SK-N-SH (cell line): ENCODE measurements around the gene GAB2. TPM values are rescaled to one million over a fixed set of nuclear protein-coding genes. Genes with fewer than 3 reads are reported as not detected.
A peak's percentile ranks its signal among the peaks of the same experiment; 100 is the strongest.

ENCODE experiments used
- CTCF ChIA-PET: fragments of 300-600, 350-600 bp; formaldehyde crosslinking; extraction: SDS; loops from one replicate; lab custom pipeline; 2021; lab: Yijun Ruan, JAX
- POLR2A ChIA-PET: fragments of 350-600 bp; sonication (Branson Sonifier 250); formaldehyde crosslinking; extraction: SDS; loops from one replicate; lab custom pipeline; 2020; ENCODE audit warnings: antibody characterized with exemption, inconsistent platforms; lab: Yijun Ruan, JAX
- DNase-seq: peaks from one replicate; pipeline ENCODE4 v3.0.0; 2012
- H2AFZ ChIP-seq: fragments of 200-600 bp; sonication (generic); 2 replicates; pipeline ENCODE4 v1.8.1; 2016; ENCODE audit warnings: antibody characterized with exemption, mild to moderate bottlenecking, low read depth
- H3F3A ChIP-seq: fragments of 200-600 bp; sonication (generic); replicated peaks from 2 replicates; pipeline ENCODE3; 2016; ENCODE audit warnings: antibody characterized with exemption, mild to moderate bottlenecking; ENCODE audit not compliant: insufficient read depth
- H3K27ac ChIP-seq, 2 experiments: fragments of 200-500 bp in 1 of 2; fragments of 200-600 bp in 1 of 2; sonication (Bioruptor generic) in 1 of 2; sonication (generic), shearing (Covaris generic) in 1 of 2; 2 replicates each; pipeline versions ENCODE4 v1.5.1 to v1.6.1; 2014 to 2016; ENCODE audit warnings: low read depth in 2 of 2, inconsistent platforms in 1 of 2, low read length in 1 of 2, mild to moderate bottlenecking in 1 of 2, mixed read lengths in 1 of 2
- H3K27me3 ChIP-seq: fragments of 200-600 bp; sonication (generic), shearing (Covaris generic); 2 replicates; pipeline ENCODE4 v1.6.1; 2016; ENCODE audit warnings: mixed run types; ENCODE audit not compliant: insufficient read depth
- H3K36me3 ChIP-seq, 2 experiments: fragments of 200-500 bp in 1 of 2; fragments of 200-600 bp in 1 of 2; sonication (Bioruptor generic) in 1 of 2; sonication (generic) in 1 of 2; replicated peaks in 1 of 2; 2 replicates each; pipeline versions ENCODE3 to v1.5.1; 2014 to 2016; ENCODE audit warnings: low read length in 1 of 2, mild to moderate bottlenecking in 1 of 2; ENCODE audit not compliant: insufficient read depth in 2 of 2, control insufficient read depth in 1 of 2
- H3K4me1 ChIP-seq, 2 experiments: fragments of 200-500 bp in 1 of 2; fragments of 200-600 bp in 1 of 2; sonication (Bioruptor generic) in 1 of 2; sonication (generic), shearing (Covaris generic) in 1 of 2; 2 replicates each; pipeline versions ENCODE4 v1.5.1 to v1.6.1; 2014 to 2016; ENCODE audit warnings: low read depth in 1 of 2, low read length in 1 of 2, mixed run types in 1 of 2; ENCODE audit not compliant: insufficient read depth in 2 of 2, control insufficient read depth in 1 of 2
- H3K4me2 ChIP-seq: fragments of 200-600 bp; sonication (generic), shearing (Covaris generic); 2 replicates; pipeline ENCODE4 v1.6.1; 2017; ENCODE audit warnings: mixed run types
- H3K4me3 ChIP-seq, 2 experiments: fragments of 200-500 bp in 1 of 2; fragments of 200-600 bp in 1 of 2; sonication (Bioruptor generic) in 1 of 2; sonication (generic), shearing (Covaris generic) in 1 of 2; 2 replicates each; pipeline versions ENCODE4 v1.5.1 to v1.8.1; 2014 to 2016; ENCODE audit warnings: low read depth in 2 of 2, inconsistent platforms in 1 of 2, low read length in 1 of 2, mild to moderate bottlenecking in 1 of 2, mixed read lengths in 1 of 2, moderate library complexity in 1 of 2
- H3K79me2 ChIP-seq: fragments of 200-600 bp; sonication (generic); 2 replicates; pipeline ENCODE4 v1.8.1; 2017; ENCODE audit warnings: mild to moderate bottlenecking; ENCODE audit not compliant: insufficient read depth
- H3K9ac ChIP-seq: fragments of 200-600 bp; sonication (generic); 2 replicates; pipeline ENCODE4 v1.6.1; 2017; ENCODE audit warnings: mixed run types
- H3K9me2 ChIP-seq: fragments of 200-600 bp; sonication (generic); 2 replicates; pipeline ENCODE4 v1.6.1; 2017; ENCODE audit warnings: mixed run types
- H3K9me3 ChIP-seq: fragments of 200-600 bp; sonication (generic); 2 replicates; pipeline ENCODE4 v1.6.1; 2017; ENCODE audit warnings: mixed run types, mild to moderate bottlenecking, moderate library complexity
- H4K20me1 ChIP-seq: fragments of 200-600 bp; sonication (generic); 2 replicates; pipeline ENCODE4 v1.6.1; 2017; ENCODE audit warnings: mild to moderate bottlenecking, mixed run types; ENCODE audit not compliant: insufficient read depth
- ELF1 ChIP-seq: IDR thresholded peaks from 2 replicates; pipeline ENCODE4 v1.4.0; 2012
- FOSL2 ChIP-seq: IDR thresholded peaks from 2 replicates; pipeline ENCODE4 v1.4.0; 2012; ENCODE audit warnings: low read depth, mild to moderate bottlenecking, moderate library complexity, borderline replicate concordance
- FOXJ3 ChIP-seq: sonication (generic); formaldehyde crosslinking; IDR thresholded peaks from 2 replicates; pipeline ENCODE4 v1.5.1; 2020; ENCODE audit warnings: mild to moderate bottlenecking, missing genetic modification reagents
- GABPA ChIP-seq: IDR thresholded peaks from 2 replicates; pipeline ENCODE4 v1.4.0; 2012; ENCODE audit warnings: low read depth, mild to moderate bottlenecking
- GATA2 ChIP-seq: sonication (generic); formaldehyde crosslinking; IDR thresholded peaks from 2 replicates; pipeline ENCODE4 v1.5.0; 2020; ENCODE audit warnings: mild to moderate bottlenecking, missing genetic modification reagents
- IRF3 ChIP-seq: fragments of 150-350 bp; IDR thresholded peaks from 2 replicates; pipeline ENCODE4 v1.6.1; 2016; ENCODE audit warnings: mild to moderate bottlenecking, low read depth, low read length
- JUND ChIP-seq: IDR thresholded peaks from 2 replicates; pipeline ENCODE4 v1.4.0; 2012
- MXI1 ChIP-seq: IDR thresholded peaks from 2 replicates; pipeline ENCODE4 v1.6.1; 2012; ENCODE audit warnings: mild to moderate bottlenecking, low read depth, low read length, improper control_type of control experiment
- NFIC ChIP-seq: IDR thresholded peaks from 2 replicates; pipeline ENCODE4 v1.4.0; 2012; ENCODE audit warnings: borderline replicate concordance
- RFX5 ChIP-seq: IDR thresholded peaks from 2 replicates; pipeline ENCODE4 v1.6.1; 2012; ENCODE audit warnings: mild to moderate bottlenecking, improper control_type of control experiment, low read length
- RXRA ChIP-seq: IDR thresholded peaks from 2 replicates; pipeline ENCODE4 v1.4.0; 2012; ENCODE audit warnings: low read depth, mild to moderate bottlenecking, borderline replicate concordance
- SMC3 ChIP-seq: IDR thresholded peaks from 2 replicates; pipeline ENCODE4 v1.6.1; 2012; ENCODE audit warnings: low read depth, low read length, improper control_type of control experiment
- TCF12 ChIP-seq: IDR thresholded peaks from 2 replicates; pipeline ENCODE4 v1.4.0; 2012
- WGBS: methylation state at CpG from one replicate; pipeline ENCODE4 v1.1.6; 2017; ENCODE audit warnings: low lambda C conversion rate; 5-methylcytosine and 5-hydroxymethylcytosine counted together
- polyA plus RNA-seq, 3 experiments: library from polyadenylated mRNA; depleted of rRNA; stranded (reverse); fragments of >200 nt; gene quantifications; 2 replicates each; pipeline ENCODE4 v1.2.3, GENCODE V29; 2012
- TF ChIP-seq, protein P1 (sequence below): IDR thresholded peaks from 2 replicates; pipeline ENCODE4 v1.6.1; 2012; ENCODE audit warnings: mild to moderate bottlenecking, low read depth, low read length, moderate library complexity
- TF ChIP-seq, protein P2 (sequence below): IDR thresholded peaks from 2 replicates; pipeline ENCODE4; 2012
- TF ChIP-seq, protein P3 (sequence below): IDR thresholded peaks from 2 replicates; pipeline ENCODE4 v1.4.0; 2012; ENCODE audit warnings: low read depth
- TF ChIP-seq, protein P4 (sequence below): fragments of 150-350 bp; IDR thresholded peaks from 2 replicates; pipeline ENCODE4 v1.6.1; 2017; ENCODE audit warnings: antibody characterized with exemption, low read length, low read depth, borderline replicate concordance

GAB2 gene
- polyA plus RNA-seq, 1 of the 3 experiments (the other 2 are of a cell fraction), result 5.6 TPM

GRCh38 chr11:78419327-78419726, 1.7 kb upstream of the GAB2 start:
- 24% methylated on average over 5 of the region's 5 CpGs for WGBS
- Histone ChIP-seq H2AFZ (0 out of 2 replicates have a peak overlapping the region, but pooled peaks have one; percentile 57), H3K9me2 (no peaks in the 10 kb centered on the region), H3K9ac (peak overlapping the region; percentile 74; the same call in 1 of the 2 replicates), H3K27me3 (no peaks in the 10 kb centered on the region), H3K27ac (peak overlapping the region; percentile 69 to 100), H3K9me3 (no peaks in the 10 kb centered on the region), H3F3A (peaks cover 45% of the 10 kb centered on the region), H3K4me1 (peaks cover 22 to 50% of the 10 kb centered on the region in 2 experiments; a peak in 3 of 4 replicates), H3K4me2 (peak overlapping the region; percentile 90), H3K4me3 (peak overlapping the region in 1 of 2 experiments; percentile 70; a peak in 1 of 4 replicates), H4K20me1 (no peaks in the 10 kb centered on the region), H3K36me3 (no peaks in the 10 kb centered on the region), H3K79me2 (peaks cover 20% of the 10 kb centered on the region)
- ChIA-PET POLR2A (interaction anchor here (0.8 to 3.5 kb wide), 3 partner anchors 96 to 145 kb away, joined by 3 to 27 read pairs (median 5); no protein-coding TSS in a partner anchor), CTCF (interaction anchor here (0.9 to 7.2 kb wide), 8 partner anchors 10 to 373 kb away, joined by 3 to 110 read pairs (median 7); no protein-coding TSS in a partner anchor)
- DNase-seq, result no peak
- TF ChIP-seq ELF1, result no peak
- peak; percentile 46 for TF ChIP-seq TCF12
- no peak for TF ChIP-seq GATA2 (CRISPR knock-in tag)
- TF ChIP-seq FOSL2, result peak; percentile 13; the same call in 1 of the 2 replicates
- peak; percentile 55; the same call in 1 of the 2 replicates for TF ChIP-seq NFIC
- TF ChIP-seq, protein P1, sequence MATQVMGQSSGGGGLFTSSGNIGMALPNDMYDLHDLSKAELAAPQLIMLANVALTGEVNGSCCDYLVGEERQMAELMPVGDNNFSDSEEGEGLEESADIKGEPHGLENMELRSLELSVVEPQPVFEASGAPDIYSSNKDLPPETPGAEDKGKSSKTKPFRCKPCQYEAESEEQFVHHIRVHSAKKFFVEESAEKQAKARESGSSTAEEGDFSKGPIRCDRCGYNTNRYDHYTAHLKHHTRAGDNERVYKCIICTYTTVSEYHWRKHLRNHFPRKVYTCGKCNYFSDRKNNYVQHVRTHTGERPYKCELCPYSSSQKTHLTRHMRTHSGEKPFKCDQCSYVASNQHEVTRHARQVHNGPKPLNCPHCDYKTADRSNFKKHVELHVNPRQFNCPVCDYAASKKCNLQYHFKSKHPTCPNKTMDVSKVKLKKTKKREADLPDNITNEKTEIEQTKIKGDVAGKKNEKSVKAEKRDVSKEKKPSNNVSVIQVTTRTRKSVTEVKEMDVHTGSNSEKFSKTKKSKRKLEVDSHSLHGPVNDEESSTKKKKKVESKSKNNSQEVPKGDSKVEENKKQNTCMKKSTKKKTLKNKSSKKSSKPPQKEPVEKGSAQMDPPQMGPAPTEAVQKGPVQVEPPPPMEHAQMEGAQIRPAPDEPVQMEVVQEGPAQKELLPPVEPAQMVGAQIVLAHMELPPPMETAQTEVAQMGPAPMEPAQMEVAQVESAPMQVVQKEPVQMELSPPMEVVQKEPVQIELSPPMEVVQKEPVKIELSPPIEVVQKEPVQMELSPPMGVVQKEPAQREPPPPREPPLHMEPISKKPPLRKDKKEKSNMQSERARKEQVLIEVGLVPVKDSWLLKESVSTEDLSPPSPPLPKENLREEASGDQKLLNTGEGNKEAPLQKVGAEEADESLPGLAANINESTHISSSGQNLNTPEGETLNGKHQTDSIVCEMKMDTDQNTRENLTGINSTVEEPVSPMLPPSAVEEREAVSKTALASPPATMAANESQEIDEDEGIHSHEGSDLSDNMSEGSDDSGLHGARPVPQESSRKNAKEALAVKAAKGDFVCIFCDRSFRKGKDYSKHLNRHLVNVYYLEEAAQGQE, result 0 out of 2 replicates have a peak, but pooled peaks have one; percentile 16
- TF ChIP-seq, protein P2, sequence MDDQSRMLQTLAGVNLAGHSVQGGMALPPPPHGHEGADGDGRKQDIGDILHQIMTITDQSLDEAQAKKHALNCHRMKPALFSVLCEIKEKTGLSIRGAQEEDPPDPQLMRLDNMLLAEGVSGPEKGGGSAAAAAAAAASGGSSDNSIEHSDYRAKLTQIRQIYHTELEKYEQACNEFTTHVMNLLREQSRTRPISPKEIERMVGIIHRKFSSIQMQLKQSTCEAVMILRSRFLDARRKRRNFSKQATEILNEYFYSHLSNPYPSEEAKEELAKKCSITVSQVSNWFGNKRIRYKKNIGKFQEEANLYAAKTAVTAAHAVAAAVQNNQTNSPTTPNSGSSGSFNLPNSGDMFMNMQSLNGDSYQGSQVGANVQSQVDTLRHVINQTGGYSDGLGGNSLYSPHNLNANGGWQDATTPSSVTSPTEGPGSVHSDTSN, result peak; percentile 60

DNA sequence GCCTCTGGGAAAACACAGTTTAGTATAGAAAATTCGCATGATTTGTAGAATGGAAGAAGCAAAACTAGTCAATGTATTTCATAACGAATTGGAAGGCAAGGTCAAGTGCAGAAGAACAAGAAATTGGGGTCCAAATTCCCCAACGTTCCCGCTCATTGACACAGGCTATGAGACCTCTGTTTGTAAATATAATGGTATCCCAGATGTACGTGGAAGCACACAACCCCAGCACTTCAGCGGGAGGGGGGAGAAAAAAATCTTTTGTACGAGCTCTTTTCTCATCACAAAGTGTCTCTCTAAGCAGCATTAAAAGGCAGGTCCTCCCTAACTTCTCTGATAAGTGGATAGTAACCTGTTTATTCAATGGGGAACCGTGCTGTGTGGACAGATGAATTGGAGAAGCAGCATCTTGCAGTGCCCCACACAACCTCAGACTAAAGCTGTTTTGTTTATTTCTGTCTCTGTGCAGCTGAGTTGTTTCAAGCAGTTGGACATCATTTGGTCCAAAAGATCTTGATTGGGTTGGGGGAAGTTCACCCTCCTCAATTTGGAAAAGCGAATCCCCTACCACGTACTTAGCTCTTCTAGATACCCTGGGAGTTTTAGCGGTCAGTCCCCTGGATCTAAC, 1.1 kb upstream of the GAB2 start:
- Histone ChIP-seq H3K36me3 (no peaks in the 10 kb centered on the region), H3K9me2 (no peaks in the 10 kb centered on the region), H3K4me3 (peak overlapping the region; percentile 70 to 81), H3K9ac (peak overlapping the region; percentile 74), H3K27ac (peak overlapping the region; percentile 69 to 100; a peak in 3 of 4 replicates), H3K79me2 (peaks cover 25% of the 10 kb centered on the region), H4K20me1 (no peaks in the 10 kb centered on the region), H3K9me3 (no peaks in the 10 kb centered on the region), H3K4me2 (peak overlapping the region; percentile 90), H2AFZ (peak overlapping the region; percentile 76; the same call in 1 of the 2 replicates), H3F3A (peaks cover 45% of the 10 kb centered on the region), H3K4me1 (peaks cover 18 to 47% of the 10 kb centered on the region in 2 experiments; a peak in 3 of 4 replicates), H3K27me3 (no peaks in the 10 kb centered on the region)
- no peak for DNase-seq
- 49% methylated on average over 11 of the region's 11 CpGs for WGBS
- CTCF ChIA-PET, result interaction anchor here (0.6 to 7.2 kb wide), 13 partner anchors 11 to 373 kb away, joined by 3 to 110 read pairs (median 4); no protein-coding TSS in a partner anchor
- POLR2A ChIA-PET, result interaction anchor here (0.8 to 3.5 kb wide), 7 partner anchors 66 to 156 kb away, joined by 3 to 27 read pairs (median 5); partner anchors contain the start of gene NARS2
- TF ChIP-seq, protein P3, sequence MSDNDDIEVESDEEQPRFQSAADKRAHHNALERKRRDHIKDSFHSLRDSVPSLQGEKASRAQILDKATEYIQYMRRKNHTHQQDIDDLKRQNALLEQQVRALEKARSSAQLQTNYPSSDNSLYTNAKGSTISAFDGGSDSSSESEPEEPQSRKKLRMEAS, result no peak
- TF ChIP-seq SMC3 (no peak), GATA2 (CRISPR knock-in tag) (no peak), JUND (no peak), RXRA (no peak), IRF3 (no peak), RFX5 (no peak), MXI1 (no peak), FOXJ3 (CRISPR knock-in tag) (no peak), TCF12 (no peak), GABPA (no peak)
- TF ChIP-seq, protein P2, result no peak
- TF ChIP-seq, protein P4, sequence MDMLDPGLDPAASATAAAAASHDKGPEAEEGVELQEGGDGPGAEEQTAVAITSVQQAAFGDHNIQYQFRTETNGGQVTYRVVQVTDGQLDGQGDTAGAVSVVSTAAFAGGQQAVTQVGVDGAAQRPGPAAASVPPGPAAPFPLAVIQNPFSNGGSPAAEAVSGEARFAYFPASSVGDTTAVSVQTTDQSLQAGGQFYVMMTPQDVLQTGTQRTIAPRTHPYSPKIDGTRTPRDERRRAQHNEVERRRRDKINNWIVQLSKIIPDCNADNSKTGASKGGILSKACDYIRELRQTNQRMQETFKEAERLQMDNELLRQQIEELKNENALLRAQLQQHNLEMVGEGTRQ, result no peak
